AG04450 (cell line): ENCODE results near the gene SEC16B. TPM values are rescaled to one million over a fixed set of nuclear protein-coding genes. Genes with fewer than 3 reads are reported as not detected.

Experiments used
- CTCF ChIA-PET: fragments of 300-600, 350-600 bp; formaldehyde crosslinking; extraction: SDS; loops from one replicate; lab custom pipeline; 2022; ENCODE audit warnings: antibody characterized with exemption, inconsistent platforms; lab: Charles Lee
- POLR2A ChIA-PET: fragments of 350-600 bp; formaldehyde crosslinking; extraction: SDS; loops from one replicate; lab custom pipeline; 2021; ENCODE audit warnings: antibody characterized with exemption, inconsistent platforms; lab: Yijun Ruan, JAX
- DNase-seq: peaks from one replicate; pipeline ENCODE4 v3.0.0-alpha.2; 2011; ENCODE audit warnings: low read depth, low spot score
- H3K27ac ChIP-seq: one replicate; pipeline ENCODE4 v1.5.1; 2012; ENCODE audit warnings: low read depth, low read length, control low read depth
- H3K27me3 ChIP-seq: one replicate; pipeline ENCODE4 v1.6.0; 2012; ENCODE audit warnings: low read length; ENCODE audit not compliant: control insufficient read depth, insufficient read depth
- H3K4me3 ChIP-seq: 2 replicates; pipeline ENCODE4 v1.5.1; 2011; ENCODE audit warnings: mild to moderate bottlenecking, low read depth, low read length, control low read depth
- H3K9me3 ChIP-seq: 2 replicates; pipeline ENCODE4 v1.5.1; 2012; ENCODE audit warnings: low read length; ENCODE audit not compliant: control insufficient read depth, insufficient read depth
- polyA plus RNA-seq: library from polyadenylated mRNA; depleted of rRNA; stranded (reverse); fragments of >200 nt; gene quantifications from 2 replicates; pipeline ENCODE4 v1.2.3, GENCODE V29; 2011
- TF ChIP-seq, protein P1 (sequence below): IDR thresholded peaks from 2 replicates; pipeline ENCODE4 v1.5.1; 2011; ENCODE audit warnings: low read depth, low read length, control low read depth, inconsistent platforms

SEC16B gene
- polyA plus RNA-seq, 1 experiment = 4.0 TPM

DNA sequence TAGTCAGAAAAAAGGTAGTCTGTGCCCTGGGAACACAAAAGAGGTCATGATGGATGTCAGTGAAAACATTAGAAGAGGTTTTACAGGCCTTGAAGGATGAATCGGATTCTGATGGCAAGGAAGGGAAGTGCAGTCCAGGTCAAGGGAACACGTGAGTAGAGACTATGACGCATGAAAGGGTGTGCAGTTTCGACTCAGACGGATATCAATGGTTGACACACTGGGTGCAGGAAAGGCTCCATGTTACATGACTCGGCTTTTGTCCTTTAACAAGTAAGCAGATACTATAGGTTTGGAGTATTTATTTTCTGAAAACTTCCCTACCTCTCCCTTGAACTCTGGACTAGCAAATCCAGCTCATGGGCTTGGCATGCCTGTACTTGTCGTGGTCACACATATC is 55.3 kb downstream of the SEC16B start:
- CTCF ChIA-PET = interaction anchor here (0.7 to 4.6 kb wide), 6 partner anchors 9 to 1018 kb away, joined by 3 to 30 read pairs (median 6); no protein-coding TSS in a partner anchor
- POLR2A ChIA-PET = interaction anchor here (0.8 kb wide), 1 partner anchor 20 kb away, joined by 3 read pairs; no protein-coding TSS in a partner anchor
- TF ChIP-seq, protein P1, sequence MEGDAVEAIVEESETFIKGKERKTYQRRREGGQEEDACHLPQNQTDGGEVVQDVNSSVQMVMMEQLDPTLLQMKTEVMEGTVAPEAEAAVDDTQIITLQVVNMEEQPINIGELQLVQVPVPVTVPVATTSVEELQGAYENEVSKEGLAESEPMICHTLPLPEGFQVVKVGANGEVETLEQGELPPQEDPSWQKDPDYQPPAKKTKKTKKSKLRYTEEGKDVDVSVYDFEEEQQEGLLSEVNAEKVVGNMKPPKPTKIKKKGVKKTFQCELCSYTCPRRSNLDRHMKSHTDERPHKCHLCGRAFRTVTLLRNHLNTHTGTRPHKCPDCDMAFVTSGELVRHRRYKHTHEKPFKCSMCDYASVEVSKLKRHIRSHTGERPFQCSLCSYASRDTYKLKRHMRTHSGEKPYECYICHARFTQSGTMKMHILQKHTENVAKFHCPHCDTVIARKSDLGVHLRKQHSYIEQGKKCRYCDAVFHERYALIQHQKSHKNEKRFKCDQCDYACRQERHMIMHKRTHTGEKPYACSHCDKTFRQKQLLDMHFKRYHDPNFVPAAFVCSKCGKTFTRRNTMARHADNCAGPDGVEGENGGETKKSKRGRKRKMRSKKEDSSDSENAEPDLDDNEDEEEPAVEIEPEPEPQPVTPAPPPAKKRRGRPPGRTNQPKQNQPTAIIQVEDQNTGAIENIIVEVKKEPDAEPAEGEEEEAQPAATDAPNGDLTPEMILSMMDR = no peak
- H3K27me3 ChIP-seq = no peaks in the 10 kb centered on the region
- H3K4me3 ChIP-seq = no peak overlapping the region
- H3K9me3 ChIP-seq = no peaks in the 10 kb centered on the region
- H3K27ac ChIP-seq = no peak overlapping the region
- DNase-seq = no peak

DNA sequence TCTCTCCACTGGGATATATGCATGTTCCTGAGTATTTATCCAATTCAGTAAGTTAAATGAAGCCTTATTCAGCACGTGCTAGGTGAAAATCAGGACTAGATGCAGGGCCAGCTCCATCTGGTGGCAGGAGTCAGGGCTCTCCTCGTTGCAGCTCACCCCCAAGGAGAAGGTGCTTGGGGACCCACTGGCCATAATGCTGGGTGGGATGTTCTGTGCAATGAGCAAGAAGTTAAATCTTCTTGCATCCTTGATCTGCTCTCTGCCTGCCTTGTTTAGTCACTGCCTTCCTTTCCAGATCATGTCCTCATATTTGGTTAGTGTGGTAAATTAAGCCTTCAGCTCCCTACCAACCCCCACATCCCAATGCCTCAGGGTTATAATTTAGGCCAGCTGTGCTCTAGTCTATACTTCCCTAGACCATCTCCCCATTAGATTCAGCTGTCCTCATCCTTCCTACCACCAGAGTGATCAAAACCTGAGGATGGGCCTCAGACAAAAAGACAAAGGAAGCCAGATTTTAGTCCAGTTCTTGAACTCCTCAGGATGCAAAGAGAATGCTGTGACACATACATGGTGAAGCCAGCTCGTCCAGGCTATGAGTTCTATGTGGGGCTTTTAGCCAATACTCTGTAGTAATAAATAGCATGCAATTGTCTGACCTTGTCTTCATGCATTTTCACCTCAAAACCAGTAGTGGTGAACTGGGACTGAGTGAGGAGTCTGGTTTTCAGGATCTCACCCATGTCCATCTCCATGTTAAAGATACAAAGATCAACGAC is 55.9 kb downstream of the SEC16B start:
- Histone ChIP-seq H3K4me3 (no peak overlapping the region), H3K27me3 (peaks cover 3% of the 10 kb centered on the region), H3K9me3 (no peaks in the 10 kb centered on the region), H3K27ac (no peak overlapping the region)
- ChIA-PET CTCF (interaction anchor here (0.6 to 4.6 kb wide), 10 partner anchors 10 to 1017 kb away, joined by 3 to 30 read pairs (median 3); no protein-coding TSS in a partner anchor), POLR2A (no interaction called here)
- TF ChIP-seq, protein P1 = peak; percentile 81
- DNase-seq = peak; percentile 24

DNA sequence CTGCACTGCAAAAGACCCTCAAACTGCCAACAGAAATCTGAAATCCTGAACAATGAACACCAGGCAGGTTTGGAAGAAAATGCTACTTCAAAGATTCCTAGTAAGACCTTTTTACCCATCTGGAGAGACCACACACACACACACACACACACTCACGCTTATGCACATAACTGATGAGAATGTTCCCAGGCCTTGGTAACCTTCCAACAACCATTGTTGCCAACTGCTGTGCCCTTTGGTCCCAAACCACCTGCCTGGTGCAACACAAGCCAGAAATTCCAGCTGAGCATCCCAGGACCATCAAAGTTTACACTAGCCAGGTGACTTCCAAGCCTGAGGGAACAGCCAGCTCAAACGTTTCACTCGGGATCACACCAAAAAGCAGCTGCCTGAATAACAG is 56.9 kb downstream of the SEC16B start:
- ChIA-PET CTCF (interaction anchor here (0.6 to 4.6 kb wide), 9 partner anchors 9 to 112 kb away, joined by 3 to 30 read pairs (median 3); no protein-coding TSS in a partner anchor), POLR2A (no interaction called here)

DNA sequence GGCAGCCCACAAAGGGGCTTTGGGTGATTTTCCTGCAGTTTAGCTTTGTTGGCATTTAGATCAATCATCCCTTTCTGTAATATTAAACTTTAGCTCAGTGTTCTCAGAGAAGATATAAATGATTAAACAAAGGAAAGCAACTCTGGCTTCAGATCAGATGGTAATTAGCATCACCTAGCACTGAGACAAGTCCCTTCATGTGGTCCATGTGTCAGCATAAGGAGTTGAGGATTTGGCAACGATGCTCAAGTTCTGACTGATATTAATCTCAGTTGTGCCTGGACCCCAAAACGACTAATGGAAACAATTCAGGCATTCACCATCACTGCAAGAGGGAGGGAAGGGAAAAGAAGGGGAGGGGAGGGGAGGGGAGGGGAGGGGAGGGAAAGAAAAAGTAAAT is 60.4 kb downstream of the SEC16B start:
- Histone ChIP-seq H3K9me3 (no peaks in the 10 kb centered on the region), H3K27ac (no peak overlapping the region), H3K27me3 (peaks cover 5% of the 10 kb centered on the region), H3K4me3 (no peak overlapping the region)
- DNase-seq = no peak
- ChIA-PET CTCF (interaction anchor here (0.6 to 0.7 kb wide), 2 partner anchors 35 to 1906 kb away, joined by 3 to 4 read pairs; no protein-coding TSS in a partner anchor), POLR2A (no interaction called here)
- TF ChIP-seq, protein P1 = no peak

More for the DNA sequence above, 56.9 kb downstream of the SEC16B start:
- Histone ChIP-seq H3K4me3 (no peak overlapping the region), H3K27ac (no peak overlapping the region), H3K27me3 (peaks cover 5% of the 10 kb centered on the region), H3K9me3 (no peaks in the 10 kb centered on the region)
- no peak for DNase-seq
- TF ChIP-seq, protein P1 = no peak

DNA sequence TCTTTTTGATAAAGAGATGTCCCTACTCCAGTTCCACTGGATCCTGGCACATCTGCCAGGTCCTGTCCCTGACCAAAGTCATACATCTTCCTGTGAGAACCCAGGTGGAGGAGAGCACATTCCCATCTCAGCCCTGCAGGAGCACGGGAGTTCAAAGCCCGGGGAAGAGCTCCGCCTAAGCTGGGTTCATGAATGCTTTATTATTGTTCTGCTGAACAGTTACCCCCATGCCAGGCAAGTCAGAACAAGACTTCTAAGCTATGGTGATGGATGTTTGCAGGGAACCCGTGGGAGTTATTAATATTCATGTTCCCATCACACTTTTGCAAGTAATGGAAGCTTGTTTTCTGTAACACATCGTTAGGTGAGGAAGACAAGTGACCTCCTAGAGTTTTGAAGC is 62.9 kb downstream of the SEC16B start:
- ChIA-PET POLR2A (no interaction called here), CTCF (interaction anchor here (1.5 to 1.6 kb wide), 2 partner anchors 39 to 1009 kb away, joined by 3 read pairs; no protein-coding TSS in a partner anchor)
- peaks cover 7% of the 10 kb centered on the region for H3K27me3 ChIP-seq
- H3K27ac ChIP-seq = no peak overlapping the region
- TF ChIP-seq, protein P1 = no peak
- no peaks in the 10 kb centered on the region for H3K9me3 ChIP-seq
- no peak for DNase-seq
- H3K4me3 ChIP-seq = no peak overlapping the region
